Smooth muscle cell (in vitro differentiated cells): ENCODE measurements around the gene GJD2. TPM values are rescaled to one million over a fixed set of nuclear protein-coding genes. Genes with fewer than 3 reads are reported as not detected.

Experiments used
- DNase-seq: peaks from one replicate; lab custom pipeline; 2025; ENCODE audit not compliant: unreplicated experiment; lab: John Stamatoyannopoulos, UW
- H2AFZ ChIP-seq: fragments of 200-600 bp; sonication (generic); 2 replicates; pipeline ENCODE4 v1.6.0; 2016; ENCODE audit warnings: antibody characterized with exemption, low read depth, mild to moderate bottlenecking
- H3F3A ChIP-seq: fragments of 200-600 bp; sonication (generic); 2 replicates; pipeline ENCODE4 v1.6.0; 2017; ENCODE audit warnings: antibody characterized with exemption, low read depth
- H3K27ac ChIP-seq: fragments of 200-600 bp; sonication (generic); 2 replicates; pipeline ENCODE4 v1.5.1; 2016; ENCODE audit warnings: low read depth, mild to moderate bottlenecking
- H3K27me3 ChIP-seq: fragments of 200-600 bp; sonication (generic); 2 replicates; pipeline ENCODE4 v1.6.1; 2016; ENCODE audit warnings: low read depth, mild to moderate bottlenecking
- H3K36me3 ChIP-seq: fragments of 200-600 bp; sonication (generic); 2 replicates; pipeline ENCODE4 v1.5.1; 2016; ENCODE audit warnings: low read depth
- H3K4me1 ChIP-seq: fragments of 200-600 bp; sonication (generic); 2 replicates; pipeline ENCODE4 v1.5.1; 2016; ENCODE audit warnings: low read depth
- H3K4me2 ChIP-seq: fragments of 200-600 bp; sonication (generic); 2 replicates; pipeline ENCODE4 v1.6.0; 2016; ENCODE audit warnings: mild to moderate bottlenecking
- H3K4me3 ChIP-seq: fragments of 200-600 bp; sonication (generic); 2 replicates; pipeline ENCODE4 v1.5.1; 2016; ENCODE audit warnings: mild to moderate bottlenecking
- H3K79me2 ChIP-seq: fragments of 200-600 bp; sonication (generic); 2 replicates; pipeline ENCODE4 v1.6.0; 2016; ENCODE audit warnings: low read depth, mild to moderate bottlenecking
- H3K9ac ChIP-seq: fragments of 200-600 bp; sonication (generic); 2 replicates; pipeline ENCODE4 v1.6.0; 2016; ENCODE audit warnings: low read depth
- H3K9me3 ChIP-seq: fragments of 200-600 bp; sonication (generic); replicated peaks from 2 replicates; pipeline ENCODE4 v1.5.1; 2016; ENCODE audit warnings: low read depth
- H4K20me1 ChIP-seq: fragments of 200-600 bp; sonication (generic); 2 replicates; pipeline ENCODE4 v1.6.0; 2016; ENCODE audit warnings: low read depth
- CTCF ChIP-seq: fragments of 200-600 bp; sonication (generic); IDR thresholded peaks from 2 replicates; pipeline ENCODE4 v1.5.1; 2017; ENCODE audit warnings: borderline replicate concordance, mild to moderate bottlenecking, antibody characterized with exemption; ENCODE audit not compliant: insufficient read depth, poor library complexity, severe bottlenecking
- WGBS: methylation state at CpG from one replicate; pipeline ENCODE4 v1.1.7; 2016; ENCODE audit warnings: low lambda C conversion rate; 5-methylcytosine and 5-hydroxymethylcytosine counted together
- polyA plus RNA-seq: library from polyadenylated mRNA; unstranded; fragments of >200 nt; fragmentation: Nextera tagmentation; extraction: Ambion mirVana; gene quantifications from 2 replicates; pipeline ENCODE4 v1.2.1, GENCODE V29; 2016
- total RNA-seq: library from RNA; depleted of rRNA; stranded (reverse); fragments of >200 nt; gene quantifications from 2 replicates; pipeline ENCODE4 v1.2.3, GENCODE V29; 2014

GJD2 gene
- total and polyA plus RNA-seq, 2 experiments from 2014 or later: not detected

- no peak overlapping the region for H3K27ac ChIP-seq
- no peaks in the 10 kb centered on the region for H3K79me2 ChIP-seq
- no peak for DNase-seq
- no peak overlapping the region for H2AFZ ChIP-seq
- no peaks in the 10 kb centered on the region for H3K9me3 ChIP-seq
- H3K4me2 ChIP-seq: no peak overlapping the region
- H4K20me1 ChIP-seq: no peaks in the 10 kb centered on the region
- WGBS: 86% methylated on average over 3 of the region's 3 CpGs
- no peak for TF ChIP-seq CTCF
- H3K4me1 ChIP-seq: no peaks in the 10 kb centered on the region
- no peak overlapping the region for H3K9ac ChIP-seq
- no peak overlapping the region for H3K4me3 ChIP-seq
- no peaks in the 10 kb centered on the region for H3F3A ChIP-seq
- no peaks in the 10 kb centered on the region for H3K36me3 ChIP-seq
- H3K27me3 ChIP-seq: no peaks in the 10 kb centered on the region
Measured at GRCh38 chr15:34782901-34783300, 28.1 kb upstream of the GJD2 start.

DNA sequence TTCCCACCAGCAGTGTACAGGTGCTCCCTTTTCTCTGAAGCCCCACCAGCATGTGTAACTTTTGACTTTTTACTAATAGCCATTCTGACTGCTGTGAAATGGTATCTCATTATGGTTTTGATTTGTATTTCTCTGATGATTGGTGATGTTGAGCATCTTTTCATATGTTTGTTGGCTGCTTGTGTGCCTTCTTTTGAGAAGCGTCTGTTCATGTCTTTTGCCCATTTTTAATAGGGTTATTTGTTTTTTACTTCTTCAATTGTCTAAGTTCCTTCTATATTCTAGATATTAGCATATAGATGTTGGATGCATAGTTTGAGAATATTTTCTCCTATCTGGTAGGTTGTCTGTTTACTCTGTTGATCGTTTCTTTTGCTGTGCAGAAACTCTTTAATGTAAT is 25.9 kb upstream of the GJD2 start:
- 91% methylated on average over 2 of the region's 2 CpGs for WGBS
- no peaks in the 10 kb centered on the region for H3K36me3 ChIP-seq
- no peaks in the 10 kb centered on the region for H3F3A ChIP-seq
- H3K4me3 ChIP-seq: no peak overlapping the region
- TF ChIP-seq CTCF: no peak
- no peaks in the 10 kb centered on the region for H4K20me1 ChIP-seq
- H3K9me3 ChIP-seq: no peaks in the 10 kb centered on the region
- no peak overlapping the region for H2AFZ ChIP-seq
- no peaks in the 10 kb centered on the region for H3K27me3 ChIP-seq
- no peak overlapping the region for H3K4me2 ChIP-seq
- no peak overlapping the region for H3K27ac ChIP-seq
- H3K9ac ChIP-seq: no peak overlapping the region
- H3K4me1 ChIP-seq: no peaks in the 10 kb centered on the region
- no peaks in the 10 kb centered on the region for H3K79me2 ChIP-seq
- DNase-seq: no peak

DNA sequence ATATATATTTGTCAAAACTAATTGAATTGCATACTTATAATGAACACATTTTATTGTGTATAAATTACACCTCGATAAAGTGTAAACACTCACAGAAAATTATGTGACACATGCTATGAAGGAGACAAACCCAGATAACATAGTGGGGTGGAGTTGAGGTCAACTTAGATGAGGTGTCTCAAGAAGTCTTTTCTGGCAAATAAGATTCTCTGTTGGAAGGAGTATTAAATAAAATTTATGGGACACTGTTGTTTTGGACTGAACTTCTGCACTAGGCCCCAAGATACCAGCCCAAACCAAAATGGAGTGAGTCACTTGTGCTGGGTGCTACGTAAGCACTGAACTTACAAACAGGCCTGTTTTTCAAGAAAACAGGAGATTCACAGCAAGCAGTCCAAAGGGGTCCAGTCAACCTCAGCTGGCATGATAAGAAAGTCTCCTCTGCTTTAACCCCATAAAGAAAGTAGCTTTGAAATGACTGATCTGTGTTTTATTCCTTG is 21.9 kb upstream of the GJD2 start:
- Histone ChIP-seq H3K27ac (no peak overlapping the region), H3K4me3 (no peak overlapping the region), H3K27me3 (no peaks in the 10 kb centered on the region), H3K79me2 (no peaks in the 10 kb centered on the region), H3K9ac (no peak overlapping the region), H3K4me2 (no peak overlapping the region), H3K4me1 (no peaks in the 10 kb centered on the region), H4K20me1 (no peaks in the 10 kb centered on the region), H3F3A (no peaks in the 10 kb centered on the region), H3K9me3 (no peaks in the 10 kb centered on the region), H2AFZ (peak overlapping the region; percentile 57), H3K36me3 (no peaks in the 10 kb centered on the region)
- 29% methylated on average over 2 of the region's 2 CpGs for WGBS
- no peak for TF ChIP-seq CTCF
- no peak for DNase-seq

DNA sequence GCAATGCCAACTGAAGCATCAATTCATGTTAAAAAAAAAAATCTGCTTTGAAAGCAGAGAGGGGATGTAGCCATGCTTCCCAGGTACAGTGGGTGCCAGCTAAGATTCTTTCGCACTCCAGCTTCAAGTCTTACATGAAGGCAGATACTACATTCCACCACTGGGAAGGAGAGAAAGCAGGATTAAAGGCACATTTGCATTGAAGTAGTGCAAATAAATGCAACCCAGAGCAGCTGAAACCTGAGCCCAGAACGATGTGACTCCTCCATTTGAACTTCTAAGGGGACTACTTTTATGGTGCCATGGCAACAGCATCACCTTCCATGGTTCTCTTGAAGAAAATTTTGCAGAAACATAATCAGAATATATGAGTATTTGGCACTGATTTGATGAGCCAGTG is 19.1 kb upstream of the GJD2 start:
- 47% methylated on average over 2 of the region's 2 CpGs for WGBS
- Histone ChIP-seq H3K36me3 (no peaks in the 10 kb centered on the region), H3K79me2 (no peaks in the 10 kb centered on the region), H3K9me3 (no peaks in the 10 kb centered on the region), H3K27ac (no peak overlapping the region), H2AFZ (no peak overlapping the region), H3K27me3 (no peaks in the 10 kb centered on the region), H3F3A (no peaks in the 10 kb centered on the region), H3K4me2 (no peak overlapping the region), H3K4me3 (no peak overlapping the region), H3K4me1 (no peaks in the 10 kb centered on the region), H4K20me1 (no peaks in the 10 kb centered on the region), H3K9ac (no peak overlapping the region)
- no peak for DNase-seq
- TF ChIP-seq CTCF: no peak
